ENCODE results near the gene TRPM8.

- TF ChIP-seq EZH2phosphoT487 (IDR thresholded peaks at IDR 0.05) (no peak), CTCF (IDR thresholded peaks at IDR 0.05) (no peak), EZH2 (IDR thresholded peaks at IDR 0.05) (no peak)
Observed at GRCh38 chr2:233936089-233936488, 18.9 kb downstream of the TRPM8 start.

Data from neural progenitor cell (in vitro differentiated cells).